ENCODE measurements around the gene APOBEC3C.
"Not testable (repeated sequence)": the region's sequence is repeated elsewhere in the genome, so short reads cannot be mapped to it uniquely, and the experiment has no call there.

DNA sequence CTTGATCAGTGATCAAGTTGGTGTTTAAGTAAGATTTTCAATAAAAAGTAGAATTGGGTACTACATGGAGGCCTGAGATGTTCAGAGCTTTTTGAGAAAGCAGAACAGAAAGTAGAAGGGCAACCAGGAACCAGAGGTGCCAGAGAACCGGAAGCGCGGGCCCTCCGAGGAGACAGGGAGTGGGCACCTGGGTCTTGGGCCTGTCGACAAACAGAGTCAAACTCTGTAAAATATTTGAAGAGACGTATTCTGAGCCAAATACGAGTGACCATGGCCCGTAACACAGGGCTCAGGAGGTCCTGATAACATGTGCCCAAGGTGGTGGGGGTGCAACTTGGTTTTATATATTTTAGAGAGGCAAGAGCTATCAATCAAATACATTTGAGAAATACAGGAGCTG lies 49.8 kb downstream of the APOBEC3C start:
- TF ChIP-seq CTCF, POLR2A (IDR thresholded peaks at IDR 0.05): not testable (repeated sequence)

All from body of pancreas (tissue), 4 donors.